NOMO-1 treated with dmso at 0.1 percent for 144 hours (cell line): Measurements from ENCODE around the gene FLACC1.

ENCODE experiments used
- DNase-seq: peaks from one replicate; lab custom pipeline; 2025; ENCODE audit not compliant: unreplicated experiment; lab: John Stamatoyannopoulos, UW

Gene FLACC1

DNA sequence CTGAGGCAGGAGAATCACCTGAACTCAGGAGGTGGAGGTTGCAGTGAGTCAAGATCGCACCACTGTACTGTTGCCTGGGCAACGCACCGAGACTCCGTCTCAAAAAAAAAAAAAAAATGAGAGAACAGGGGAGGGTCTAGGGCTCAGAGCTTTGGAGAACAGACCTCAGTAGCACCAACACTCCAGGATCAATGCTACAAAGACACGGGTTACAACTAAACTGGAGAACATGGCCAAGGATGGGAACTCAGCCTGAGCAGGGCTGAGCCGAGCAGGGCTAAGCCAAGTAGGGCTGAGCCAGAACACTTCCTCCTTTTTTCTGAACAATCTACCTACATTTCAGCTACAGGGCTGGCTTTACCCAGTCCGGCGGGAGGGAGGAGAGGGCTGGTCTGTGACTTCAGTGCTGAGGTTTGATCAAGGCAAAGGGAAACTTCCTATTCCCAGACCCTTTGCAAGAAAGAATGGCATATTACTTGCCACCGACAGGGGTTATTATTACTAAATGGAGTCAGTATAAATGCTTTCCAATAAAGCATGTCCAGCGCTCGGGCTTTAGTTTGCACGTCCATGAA lies 99.7 kb downstream of the FLACC1 start:
- peak; percentile 92 for DNase-seq

DNA sequence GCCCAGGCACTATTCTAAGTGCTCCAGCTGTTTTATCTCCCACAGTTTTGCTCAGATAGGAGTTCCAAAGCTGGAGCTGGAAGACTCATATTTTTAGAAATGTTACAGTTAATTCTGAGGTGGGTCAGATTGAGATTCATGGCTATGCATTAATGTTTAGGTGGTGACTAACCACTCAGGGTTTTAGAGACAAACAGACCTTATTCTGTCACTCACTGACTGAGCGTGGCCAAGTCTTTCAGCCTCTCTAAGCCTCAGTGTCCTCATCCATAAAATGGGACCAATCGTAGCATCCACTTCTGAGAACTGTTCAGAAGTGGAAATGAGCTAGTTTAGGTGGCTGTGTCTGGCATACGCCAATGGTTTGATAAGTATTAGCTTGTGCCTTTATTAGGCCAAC lies 101.1 kb downstream of the FLACC1 start:
- DNase-seq = no peak

DNA sequence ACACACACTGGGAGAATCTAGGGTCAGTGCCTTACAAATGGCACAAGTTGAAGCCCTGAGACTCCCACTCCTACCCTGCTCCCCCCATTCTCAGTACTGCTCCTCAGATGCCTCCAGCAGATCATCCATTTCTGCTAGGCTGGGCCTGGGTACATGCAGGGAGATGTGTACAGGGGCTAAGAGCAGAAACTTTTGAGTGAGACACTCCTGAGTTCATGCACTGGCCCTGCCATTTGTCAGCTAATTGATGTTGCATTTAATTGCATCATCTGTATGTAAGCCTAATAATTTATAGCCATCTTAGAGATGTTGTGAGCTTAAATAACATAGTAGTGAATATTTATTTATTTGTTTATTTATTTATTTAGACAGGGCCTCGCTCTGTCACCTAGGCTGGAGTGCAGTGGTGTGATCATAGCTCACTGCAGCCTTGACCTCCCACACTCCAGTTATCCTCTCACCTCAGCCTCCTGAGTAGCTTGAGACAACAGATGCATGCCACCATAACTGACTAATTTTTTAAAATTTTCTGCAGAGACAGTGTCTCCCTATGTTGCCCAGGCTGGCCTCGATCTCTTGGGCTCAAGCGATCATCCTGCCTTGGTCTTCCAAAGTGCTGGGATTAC lies 101.6 kb downstream of the FLACC1 start:
- no peak for DNase-seq

GRCh38 chr2:201254081-201254730 lies 102.9 kb downstream of the FLACC1 start:
- no peak for DNase-seq

DNA sequence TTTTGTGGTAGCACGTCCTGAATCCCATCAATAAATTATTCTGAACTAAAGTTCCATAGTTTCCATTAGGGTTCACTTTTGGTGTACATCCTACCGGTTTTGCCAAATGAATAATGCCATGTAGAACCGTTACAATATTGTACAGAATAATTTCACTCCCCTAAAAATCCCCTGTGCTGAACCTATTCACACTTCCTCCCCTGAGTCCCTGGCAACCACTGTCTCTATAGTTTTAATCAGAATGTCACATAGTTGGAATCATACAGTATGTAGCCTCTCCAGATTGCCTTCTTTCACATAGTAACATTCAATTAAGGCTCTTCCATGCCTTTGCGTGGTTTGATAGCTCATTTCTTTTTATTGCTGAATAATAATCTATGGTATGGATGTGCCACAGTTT lies 106.4 kb downstream of the FLACC1 start:
- no peak for DNase-seq

DNA sequence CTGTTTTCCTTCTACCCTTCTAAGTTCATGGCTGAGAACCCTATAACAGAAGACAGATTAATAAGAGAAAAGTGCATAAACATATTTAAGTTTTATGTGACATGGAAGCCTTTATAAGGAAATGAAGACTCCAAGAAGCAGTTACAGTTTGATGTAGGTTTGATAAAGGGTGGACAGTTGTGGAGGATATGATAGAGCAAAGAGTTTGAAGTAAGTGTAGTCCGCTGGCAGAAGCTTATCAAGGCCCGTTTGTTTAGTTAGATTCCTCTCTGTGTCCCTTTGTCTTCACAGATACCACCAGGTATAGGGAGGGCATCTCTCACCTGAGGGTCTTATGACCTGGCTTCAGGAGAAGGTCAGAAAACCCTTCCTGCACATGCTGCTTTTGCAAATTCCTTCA lies 107.3 kb downstream of the FLACC1 start:
- DNase-seq = no peak

DNA sequence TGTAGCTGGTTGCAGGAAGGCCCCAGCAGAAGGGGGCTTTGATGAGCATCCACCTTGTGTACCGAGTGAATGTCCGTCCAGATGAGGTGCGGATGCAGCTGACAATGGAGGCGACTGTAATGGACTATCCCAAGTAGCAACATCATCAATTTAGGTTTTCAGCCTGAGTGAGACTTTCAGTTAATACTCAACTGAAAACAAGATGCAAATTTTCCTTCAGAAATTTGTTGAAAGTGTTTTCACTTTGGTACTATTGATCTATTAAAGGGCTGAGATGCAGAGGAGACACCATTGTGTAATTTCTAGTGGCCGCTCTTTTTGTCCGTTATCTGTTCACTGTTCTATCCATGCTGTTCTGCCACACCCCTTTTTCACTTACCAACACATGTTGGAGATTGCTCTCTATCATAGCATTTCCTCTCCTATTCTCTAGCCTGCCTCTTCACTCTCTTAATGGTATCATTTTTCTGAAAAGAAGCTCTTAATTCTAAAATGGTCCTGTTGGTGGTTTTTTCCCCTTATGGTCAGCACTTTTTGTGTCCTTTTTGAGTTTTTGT lies 108.8 kb downstream of the FLACC1 start:
- no peak for DNase-seq

DNA sequence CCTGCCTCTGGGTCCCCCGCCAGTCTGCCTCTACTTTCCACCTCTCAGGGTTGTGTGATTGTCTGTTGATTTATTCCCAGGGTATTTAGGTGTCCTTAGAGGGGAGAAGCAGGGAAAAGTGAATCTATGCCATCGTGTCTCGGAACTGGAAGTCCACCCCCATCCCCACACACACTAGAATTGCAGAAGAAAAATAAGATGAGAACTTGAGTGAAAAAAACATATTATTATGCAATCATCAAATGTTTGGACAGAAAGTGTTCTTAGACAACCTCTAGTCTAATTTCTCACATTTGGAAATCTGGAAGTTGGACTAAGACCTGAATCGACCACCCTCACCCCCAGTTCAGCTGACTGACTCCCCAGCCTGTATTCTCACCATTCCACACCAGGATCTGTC lies 110.9 kb downstream of the FLACC1 start:
- no peak for DNase-seq

DNA sequence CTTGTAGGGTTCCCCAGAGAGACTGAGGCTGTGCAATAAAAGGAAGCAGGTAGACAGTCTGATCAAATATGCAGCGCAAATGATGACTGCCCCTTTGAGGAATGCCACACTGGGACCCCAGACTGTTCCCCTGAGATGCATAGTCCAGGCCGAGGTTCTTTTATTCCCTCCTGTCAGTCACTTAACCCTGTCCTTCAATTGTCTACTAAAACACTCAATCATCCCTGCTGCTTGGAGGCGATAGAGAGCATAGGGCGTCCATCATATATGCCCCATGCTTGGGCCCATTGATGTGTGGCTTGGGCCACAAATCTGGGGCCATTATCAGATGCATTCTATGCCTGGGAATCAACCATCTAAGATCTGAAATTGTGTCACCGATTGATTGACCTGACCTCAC lies 112.3 kb downstream of the FLACC1 start:
- no peak for DNase-seq

DNA sequence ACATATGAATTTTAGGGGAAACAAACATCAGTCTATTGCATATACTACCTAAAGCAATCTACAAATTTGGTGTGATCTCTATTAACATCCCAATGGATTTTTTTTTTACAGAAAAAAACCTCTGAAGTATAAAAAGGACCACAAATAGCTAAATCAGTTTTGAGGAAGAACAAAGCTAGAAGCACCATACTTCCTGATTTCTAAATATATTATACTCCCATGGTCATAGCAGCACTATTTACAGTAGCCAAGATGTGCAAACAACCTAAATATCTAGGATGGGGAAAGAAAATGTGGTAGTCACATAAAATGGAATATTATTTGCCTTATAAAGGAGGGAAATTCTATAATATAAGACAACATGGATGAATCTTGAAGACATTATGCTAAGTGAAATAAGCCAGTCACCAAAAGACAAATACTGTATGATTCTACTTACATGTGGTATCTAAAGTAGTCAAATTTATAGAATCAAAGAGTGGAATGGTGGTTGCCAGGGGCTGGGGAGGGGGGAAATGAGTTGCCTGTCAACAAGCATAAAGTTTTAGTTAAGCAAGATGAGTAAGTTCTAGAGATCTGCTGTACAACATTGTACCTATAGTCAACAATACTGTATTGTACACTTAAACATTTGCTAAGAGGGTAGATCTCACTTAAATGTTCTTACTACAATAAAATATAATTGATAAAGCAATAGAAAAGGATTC lies 114.4 kb downstream of the FLACC1 start:
- no peak for DNase-seq

DNA sequence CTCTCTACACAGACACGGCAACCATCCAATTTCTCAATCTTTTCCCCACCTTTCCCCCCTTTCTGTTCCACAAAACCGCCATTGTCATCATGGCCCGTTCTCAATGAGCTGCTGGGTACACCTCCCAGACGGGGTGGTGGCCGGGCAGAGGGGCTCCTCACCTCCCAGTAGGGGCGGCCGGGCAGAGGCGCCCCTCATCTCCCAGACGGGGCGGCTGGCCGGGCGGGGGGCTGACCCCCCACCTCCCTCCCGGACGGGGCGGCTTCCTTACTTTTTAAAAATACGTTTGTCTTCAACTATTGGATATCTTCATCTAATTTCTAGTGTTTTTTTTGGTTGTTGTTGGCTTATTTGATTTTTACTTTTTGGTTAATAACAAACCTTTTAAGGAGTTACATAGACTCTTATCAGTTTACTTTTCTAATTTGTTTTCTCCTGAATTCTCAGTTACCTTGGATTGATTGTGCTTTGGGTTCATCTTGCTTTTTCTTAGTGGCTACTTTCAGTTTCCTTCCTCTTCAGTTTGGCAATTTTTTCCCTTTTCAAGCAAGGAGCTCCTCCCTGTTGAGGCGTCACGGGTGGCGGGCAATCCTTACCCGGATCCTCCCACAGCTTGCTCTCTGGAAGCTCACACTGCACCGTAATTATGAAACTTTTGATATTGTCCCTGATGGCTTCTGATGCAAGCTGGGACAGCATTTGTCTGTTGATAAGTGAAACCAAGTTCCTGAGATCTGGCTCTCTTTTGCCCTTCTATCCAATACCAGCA lies 117.8 kb downstream of the FLACC1 start:
- DNase-seq = peak; percentile 72
